ENCODE data around the gene MGAT4B.

MGAT4B gene

GRCh38 chr5:179749857-179750508 is 56.7 kb downstream of the MGAT4B start:
- DNase-seq: no peak

DNA sequence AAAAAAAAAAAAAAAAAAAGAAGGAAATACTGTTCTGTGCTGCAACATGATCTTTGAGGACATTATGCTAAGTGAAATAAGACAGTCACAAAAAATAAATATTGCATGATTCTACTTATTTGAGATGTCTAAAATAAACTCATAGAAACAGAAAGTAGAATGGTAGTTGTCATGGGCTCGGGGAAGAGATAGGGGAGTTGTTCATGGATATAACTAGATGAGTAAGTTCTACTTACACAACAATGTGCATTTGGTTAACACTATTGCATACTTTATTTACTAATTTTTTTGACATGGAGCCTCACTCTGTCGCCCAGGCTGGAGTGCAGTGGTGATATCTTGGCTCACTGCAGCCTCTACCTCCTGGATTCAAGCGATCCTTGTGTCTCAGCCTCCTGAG is 58.9 kb downstream of the MGAT4B start:
- no peak for DNase-seq
